Type B pancreatic cell (in vitro differentiated cells): ENCODE data around the gene FNDC8. TPM values are rescaled to one million over a fixed set of nuclear protein-coding genes. Genes with fewer than 3 reads are reported as not detected.

Experiments used
- DNase-seq: peaks from one replicate; pipeline ENCODE4 v3.0.0; 2021; ENCODE audit warnings: mixed read lengths; ENCODE audit not compliant: unreplicated experiment; ENCODE audit errors: extremely low spot score
- H3K27ac Mint-ChIP-seq: 2 replicates; pipeline ENCODE4 v1.8.0; 2021; ENCODE audit warnings: mild to moderate bottlenecking, mixed read lengths
- H3K27me3 Mint-ChIP-seq: 2 replicates; pipeline ENCODE4 v1.8.0; 2021; ENCODE audit warnings: mixed read lengths
- H3K36me3 Mint-ChIP-seq: 2 replicates; pipeline ENCODE4 v1.8.0; 2021; ENCODE audit warnings: mixed read lengths
- H3K4me1 Mint-ChIP-seq: one replicate; pipeline ENCODE4 v1.8.0; 2021; ENCODE audit warnings: mixed read lengths; ENCODE audit not compliant: unreplicated experiment
- H3K4me3 Mint-ChIP-seq: 2 replicates; pipeline ENCODE4 v1.8.0; 2021; ENCODE audit warnings: mild to moderate bottlenecking, mixed read lengths
- H3K9me3 Mint-ChIP-seq: 2 replicates; pipeline ENCODE4 v1.8.0; 2021; ENCODE audit warnings: mixed read lengths
- total RNA-seq: library from RNA; stranded (reverse); gene quantifications from 2 replicates; pipeline ENCODE4 v1.2.1, GENCODE V29; 2021; ENCODE audit warnings: low replicate concordance
- TF ChIP-seq, protein P1 (sequence below): fragments of 200-600 bp; sonication (generic); conservative IDR thresholded peaks from 2 replicates; pipeline ENCODE4 v1.5.0; 2021; ENCODE audit warnings: antibody characterized with exemption, mild to moderate bottlenecking

The FNDC8 gene
- total RNA-seq, 1 donor from 2014 or later, result not detected

DNA sequence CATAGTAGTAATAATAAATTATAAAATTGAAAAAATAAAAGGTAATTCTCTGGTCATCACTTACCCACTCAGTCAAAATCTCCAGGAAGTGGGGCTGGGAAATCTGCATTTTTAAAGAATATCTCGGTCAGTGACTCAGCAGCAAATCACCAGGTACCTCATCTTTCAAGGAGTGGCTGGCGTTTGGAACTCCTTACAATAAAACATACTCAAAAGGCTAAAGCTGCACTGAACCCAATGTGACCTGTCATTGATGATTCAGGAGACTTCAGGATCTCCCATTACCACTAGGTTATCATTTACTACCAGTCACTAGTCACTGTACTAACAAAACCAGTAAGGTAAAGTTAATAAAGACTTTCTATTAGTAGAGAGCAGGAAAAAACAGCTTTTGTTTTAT is 36.4 kb upstream of the FNDC8 start:
- Mint-ChIP-seq H3K4me3 (peak overlapping the region; percentile 74), H3K4me1 (peaks cover 17% of the 10 kb centered on the region), H3K27me3 (no peaks in the 10 kb centered on the region), H3K9me3 (no peaks in the 10 kb centered on the region), H3K27ac (peak overlapping the region; percentile 98), H3K36me3 (no peaks in the 10 kb centered on the region)
- DNase-seq, result no peak
- TF ChIP-seq, protein P1, sequence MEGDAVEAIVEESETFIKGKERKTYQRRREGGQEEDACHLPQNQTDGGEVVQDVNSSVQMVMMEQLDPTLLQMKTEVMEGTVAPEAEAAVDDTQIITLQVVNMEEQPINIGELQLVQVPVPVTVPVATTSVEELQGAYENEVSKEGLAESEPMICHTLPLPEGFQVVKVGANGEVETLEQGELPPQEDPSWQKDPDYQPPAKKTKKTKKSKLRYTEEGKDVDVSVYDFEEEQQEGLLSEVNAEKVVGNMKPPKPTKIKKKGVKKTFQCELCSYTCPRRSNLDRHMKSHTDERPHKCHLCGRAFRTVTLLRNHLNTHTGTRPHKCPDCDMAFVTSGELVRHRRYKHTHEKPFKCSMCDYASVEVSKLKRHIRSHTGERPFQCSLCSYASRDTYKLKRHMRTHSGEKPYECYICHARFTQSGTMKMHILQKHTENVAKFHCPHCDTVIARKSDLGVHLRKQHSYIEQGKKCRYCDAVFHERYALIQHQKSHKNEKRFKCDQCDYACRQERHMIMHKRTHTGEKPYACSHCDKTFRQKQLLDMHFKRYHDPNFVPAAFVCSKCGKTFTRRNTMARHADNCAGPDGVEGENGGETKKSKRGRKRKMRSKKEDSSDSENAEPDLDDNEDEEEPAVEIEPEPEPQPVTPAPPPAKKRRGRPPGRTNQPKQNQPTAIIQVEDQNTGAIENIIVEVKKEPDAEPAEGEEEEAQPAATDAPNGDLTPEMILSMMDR, result no peak

DNA sequence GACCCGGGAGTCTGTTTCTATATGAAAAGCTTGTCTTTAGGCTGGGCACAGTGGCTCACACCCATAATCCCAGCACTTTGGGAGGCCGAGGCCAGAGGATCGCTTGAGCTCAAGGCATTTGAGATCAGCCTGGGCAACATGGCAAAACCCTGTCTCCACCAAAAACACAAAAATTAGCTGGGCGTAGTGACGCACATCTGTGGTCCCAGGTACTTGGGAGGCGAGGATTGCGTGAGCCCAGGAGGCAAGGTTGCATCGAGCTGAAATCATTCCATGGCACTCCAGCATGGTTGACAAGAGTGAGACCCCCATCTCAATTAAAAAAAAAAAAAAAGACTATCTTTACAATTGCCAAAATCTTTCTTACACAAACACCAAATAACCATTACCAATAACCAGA is 35.3 kb upstream of the FNDC8 start:
- Mint-ChIP-seq H3K27ac (peak overlapping the region; percentile 98), H3K4me3 (peak overlapping the region; percentile 93), H3K4me1 (peaks cover 17% of the 10 kb centered on the region), H3K36me3 (no peaks in the 10 kb centered on the region), H3K9me3 (no peaks in the 10 kb centered on the region), H3K27me3 (no peaks in the 10 kb centered on the region)
- DNase-seq, result no peak
- TF ChIP-seq, protein P1, result no peak

DNA sequence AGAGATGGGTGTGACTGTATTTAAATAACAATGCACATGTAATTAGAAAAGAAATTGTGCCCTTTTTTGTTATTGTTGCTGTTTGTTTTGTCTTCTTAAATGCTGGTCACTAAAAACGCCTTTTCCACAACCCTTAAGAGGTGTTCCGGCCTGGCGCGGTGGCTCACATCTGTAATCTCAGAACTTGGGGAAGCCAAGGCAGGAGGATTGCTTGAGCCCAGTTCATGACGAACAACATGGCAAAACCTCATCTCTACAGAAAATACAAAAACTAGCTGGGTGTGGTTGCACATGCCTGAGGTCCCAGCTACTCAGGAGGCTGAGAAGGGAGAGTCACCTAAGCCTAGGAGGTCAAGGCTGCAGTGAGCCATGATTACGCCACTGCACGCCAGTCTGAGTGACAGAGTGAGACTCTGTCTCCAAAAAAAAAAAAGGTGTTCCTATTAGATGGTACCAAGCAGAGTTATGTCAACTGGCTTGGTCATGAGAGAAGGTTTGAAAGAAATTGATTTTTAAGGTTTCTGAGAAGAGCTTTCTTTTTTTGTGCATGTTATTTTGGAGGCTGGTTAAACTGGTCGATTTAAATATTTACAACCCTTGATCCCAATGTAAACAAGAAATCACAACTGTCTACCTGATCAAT is 34.4 kb upstream of the FNDC8 start:
- no peak for DNase-seq
- no peaks in the 10 kb centered on the region for H3K36me3 Mint-ChIP-seq
- H3K27me3 Mint-ChIP-seq, result no peaks in the 10 kb centered on the region
- H3K27ac Mint-ChIP-seq, result peak overlapping the region; percentile 98
- TF ChIP-seq, protein P1, result no peak
- peaks cover 17% of the 10 kb centered on the region for H3K4me1 Mint-ChIP-seq
- peak overlapping the region; percentile 93 for H3K4me3 Mint-ChIP-seq
- no peaks in the 10 kb centered on the region for H3K9me3 Mint-ChIP-seq

DNA sequence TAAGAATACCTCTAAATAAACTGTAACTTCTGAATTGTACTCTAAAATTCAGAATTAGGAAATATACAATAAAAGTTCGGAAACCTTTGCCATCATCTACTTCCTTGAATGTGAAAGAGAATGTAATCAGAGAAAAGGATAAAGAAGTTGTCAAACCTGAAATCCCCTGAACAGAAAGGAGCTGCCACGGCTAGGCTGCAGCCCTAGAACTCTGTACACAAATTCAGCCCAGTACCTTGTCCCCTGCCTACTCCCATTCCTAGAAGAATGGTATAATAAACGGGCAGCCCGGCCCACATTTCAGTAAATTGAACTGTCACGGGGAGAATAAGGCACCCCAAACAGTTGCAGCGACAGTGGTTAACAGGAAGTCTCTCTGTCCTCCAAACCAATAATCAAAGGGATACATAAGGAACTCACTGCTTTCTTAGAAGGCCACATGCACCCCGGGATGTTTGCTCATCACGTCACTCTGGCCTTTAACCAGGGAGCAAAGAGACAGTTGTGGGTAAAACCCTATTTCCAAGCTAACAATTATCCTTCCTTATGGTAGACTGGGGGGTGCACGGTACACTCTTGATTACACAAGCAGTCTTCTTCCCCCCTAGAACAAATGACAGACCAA is 33.6 kb upstream of the FNDC8 start:
- Mint-ChIP-seq H3K4me3 (peak overlapping the region; percentile 93), H3K9me3 (no peaks in the 10 kb centered on the region), H3K27me3 (no peaks in the 10 kb centered on the region), H3K4me1 (peaks cover 17% of the 10 kb centered on the region), H3K27ac (peak overlapping the region; percentile 98), H3K36me3 (no peaks in the 10 kb centered on the region)
- DNase-seq, result no peak
- TF ChIP-seq, protein P1, result no peak

DNA sequence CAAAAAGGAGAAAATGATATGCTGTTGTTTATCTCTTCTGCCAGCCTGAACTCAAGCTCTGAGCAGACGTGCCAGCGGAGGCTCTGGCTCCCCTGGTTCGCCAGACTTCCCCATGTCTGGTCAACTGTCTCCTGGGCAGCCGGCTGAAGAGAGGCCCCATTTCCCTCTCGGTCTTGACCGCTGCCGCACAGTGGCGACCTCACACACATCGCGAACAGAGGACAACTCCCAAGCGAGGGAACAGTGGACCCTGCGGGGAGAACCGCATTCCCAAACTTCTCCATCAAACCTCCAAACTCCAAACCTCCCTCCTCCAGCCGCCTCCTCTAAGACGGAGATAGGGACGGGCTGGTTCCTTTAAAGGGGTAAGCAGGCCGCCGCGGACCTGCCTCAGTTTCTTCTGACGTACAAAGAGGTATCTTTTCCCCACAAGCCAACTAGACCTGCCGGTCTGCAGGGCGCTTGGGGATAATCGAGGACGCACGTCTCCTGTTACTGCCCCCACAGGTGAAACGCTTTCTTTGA is 33.0 kb upstream of the FNDC8 start:
- Mint-ChIP-seq H3K27ac (peak overlapping the region; percentile 98), H3K4me1 (peaks cover 17% of the 10 kb centered on the region), H3K9me3 (no peaks in the 10 kb centered on the region), H3K36me3 (no peaks in the 10 kb centered on the region), H3K4me3 (peak overlapping the region; percentile 93), H3K27me3 (no peaks in the 10 kb centered on the region)
- TF ChIP-seq, protein P1, result no peak
- DNase-seq, result no peak
